HL-60/S4 treated with phorbol 12-myristate 13-acetate at 8.2 ng/mL for 4 days and 3 days (cell line): ENCODE results near the gene RNF212B.

Source experiments
- in situ Hi-C: fragments of 300-500 bp; cut with MboI; formaldehyde crosslinking; loops from 2 replicates; pipeline ENCODE4 v1.15.0; 2022; ENCODE audit warnings: low sequenced_read_pairs

Gene RNF212B

DNA sequence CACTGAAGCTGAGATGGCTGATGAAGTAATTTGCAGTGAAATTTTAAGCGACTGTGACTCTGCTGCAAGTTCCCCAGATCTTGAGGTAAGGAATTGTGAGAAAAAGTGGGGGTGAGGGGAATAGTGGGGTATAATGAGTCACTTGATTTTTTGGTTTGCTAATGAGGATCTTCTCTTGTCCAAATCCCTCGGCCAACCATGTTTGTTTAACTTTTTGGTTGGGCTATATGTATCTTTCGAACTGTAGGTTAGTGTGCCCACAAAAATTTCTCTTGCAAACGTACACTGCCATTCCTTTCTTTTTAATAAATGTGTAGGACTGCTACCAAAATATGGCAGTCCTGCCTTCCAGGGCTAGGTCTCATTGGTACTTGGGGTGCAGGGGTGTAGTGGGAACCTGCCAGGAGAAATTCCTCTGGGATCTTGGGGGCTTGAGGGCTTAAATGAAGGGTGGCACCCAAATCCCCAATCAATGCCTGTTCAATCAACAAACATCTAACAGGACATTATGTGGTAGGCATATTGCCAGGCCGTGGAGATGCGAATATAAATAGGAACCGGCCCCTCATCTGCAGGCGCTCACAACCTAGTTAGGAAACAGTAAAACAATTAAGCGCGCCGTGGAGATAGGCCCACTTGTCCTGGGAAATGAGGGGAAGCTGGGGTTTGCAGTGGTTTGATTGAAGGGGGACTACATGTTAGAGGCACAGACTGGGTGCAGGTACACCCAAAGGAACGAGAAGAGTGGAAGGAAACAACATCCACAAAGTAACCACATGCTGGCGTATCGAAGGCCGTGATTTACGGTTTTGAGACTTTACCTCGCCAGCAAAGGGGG lies 82.2 kb downstream of the RNF212B start:
- in situ Hi-C loops, result no loop called here

GRCh38 chr14:23320584-23321571 lies 83.1 kb downstream of the RNF212B start, which contains the start of gene PABPN1:
PABPN1 (plus strand) TSS chr14:23321457; CDS start chr14:23321470, 13 bp downstream.
- in situ Hi-C loops, result no loop called here

- in situ Hi-C loops, result no loop called here
Observed at GRCh38 chr14:23321572-23322547, 84.1 kb downstream of the RNF212B start.
